GM23338 (cell line): ENCODE data around the gene GPHA2. TPM values are rescaled to one million over a fixed set of nuclear protein-coding genes. Genes with fewer than 3 reads are reported as not detected.
A peak's percentile ranks its signal among the peaks of the same experiment; 100 is the strongest.

Experiments used
- ATAC-seq: fragments of 200-7000 bp; cut with Tn5 transposase; 3 replicates; pipeline ENCODE4 v1.9.1; 2020
- DNase-seq: peaks from one replicate; pipeline ENCODE4 v3.0.0-alpha.2; 2015; ENCODE audit warnings: low spot score
- H2AFZ ChIP-seq: fragments of 200-600 bp; sonication (generic); 2 replicates; pipeline ENCODE4 v1.8.0; 2016; ENCODE audit warnings: antibody characterized with exemption, mild to moderate bottlenecking, moderate library complexity
- H3F3A ChIP-seq: fragments of 200-600 bp; sonication (generic); replicated peaks from 2 replicates; pipeline ENCODE4 v1.8.0; 2017; ENCODE audit warnings: antibody characterized with exemption, mixed run types, low read depth
- H3K27ac ChIP-seq: fragments of 200-600 bp; sonication (generic); 2 replicates; pipeline ENCODE4 v1.6.1; 2016; ENCODE audit warnings: low read depth
- H3K27me3 ChIP-seq: fragments of 200-600 bp; sonication (generic); 2 replicates; pipeline ENCODE4 v1.8.0; 2016; ENCODE audit warnings: mild to moderate bottlenecking, mixed run types, moderate library complexity; ENCODE audit not compliant: insufficient read depth
- H3K36me3 ChIP-seq: fragments of 200-600 bp; sonication (generic); 2 replicates; pipeline ENCODE4 v1.8.0; 2016; ENCODE audit warnings: mild to moderate bottlenecking; ENCODE audit not compliant: insufficient read depth
- H3K4me1 ChIP-seq: fragments of 200-600 bp; sonication (generic); 2 replicates; pipeline ENCODE4 v1.8.0; 2016; ENCODE audit warnings: mild to moderate bottlenecking, moderate library complexity; ENCODE audit not compliant: insufficient read depth
- H3K4me2 ChIP-seq: fragments of 200-600 bp; sonication (generic); 2 replicates; pipeline ENCODE4 v1.7.1; 2017; ENCODE audit warnings: mixed run types
- H3K4me3 ChIP-seq: fragments of 200-600 bp; sonication (generic); 2 replicates; pipeline ENCODE4 v1.6.1; 2016; ENCODE audit warnings: mixed run types
- H3K79me2 ChIP-seq: fragments of 200-600 bp; sonication (generic); replicated peaks from 2 replicates; pipeline ENCODE4 v1.8.0; 2017; ENCODE audit warnings: mild to moderate bottlenecking; ENCODE audit not compliant: insufficient read depth
- H3K9me2 ChIP-seq: fragments of 200-600 bp; sonication (generic); 2 replicates; pipeline ENCODE4 v1.8.0; 2017; ENCODE audit not compliant: insufficient read depth
- H4K20me1 ChIP-seq: fragments of 200-600 bp; sonication (generic); replicated peaks from 2 replicates; pipeline ENCODE4 v1.8.0; 2017; ENCODE audit warnings: mild to moderate bottlenecking; ENCODE audit not compliant: insufficient read depth
- H3K27ac Mint-ChIP-seq: 2 replicates; pipeline ENCODE4 v1.8.0; 2020; ENCODE audit warnings: inconsistent platforms, mild to moderate bottlenecking, moderate library complexity, mixed read lengths
- H3K27me3 Mint-ChIP-seq: 3 replicates; pipeline ENCODE4 v1.8.0; 2022; ENCODE audit warnings: low read depth, mild to moderate bottlenecking, moderate library complexity, mixed read lengths, inconsistent platforms; ENCODE audit not compliant: insufficient read depth, poor library complexity
- H3K36me3 Mint-ChIP-seq: 3 replicates; pipeline ENCODE4 v1.8.0; 2021; ENCODE audit warnings: low read depth, mild to moderate bottlenecking, inconsistent platforms, moderate library complexity, mixed read lengths
- H3K4me1 Mint-ChIP-seq: 3 replicates; pipeline ENCODE4 v1.8.0; 2020; ENCODE audit warnings: mild to moderate bottlenecking, inconsistent platforms, mixed read lengths
- H3K4me3 Mint-ChIP-seq: 3 replicates; pipeline ENCODE4 v1.8.0; 2021; ENCODE audit warnings: moderate library complexity, mild to moderate bottlenecking, inconsistent platforms, mixed read lengths
- H3K9me3 Mint-ChIP-seq: 3 replicates; pipeline ENCODE4 v1.8.0; 2020; ENCODE audit warnings: moderate library complexity, mild to moderate bottlenecking, inconsistent platforms, mixed read lengths
- CREB1 ChIP-seq: fragments of 250-450 bp; sonication (Bioruptor Pico); IDR thresholded peaks from 2 replicates; pipeline ENCODE4 v1.5.0; 2020; ENCODE audit warnings: low read depth, mild to moderate bottlenecking, moderate library complexity
- EZH2 ChIP-seq: fragments of 200-600 bp; sonication (generic); IDR thresholded peaks from one replicate; pipeline ENCODE4 v1.8.0; 2017; ENCODE audit warnings: antibody characterized with exemption, mild to moderate bottlenecking, low read depth; ENCODE audit not compliant: unreplicated experiment
- EZH2phosphoT487 ChIP-seq: fragments of 200-600 bp; sonication (generic); IDR thresholded peaks from one replicate; pipeline ENCODE4 v1.8.1; 2018; ENCODE audit warnings: antibody characterized with exemption; ENCODE audit not compliant: unreplicated experiment
- JUNB ChIP-seq: IDR thresholded peaks from one replicate; pipeline ENCODE4 v1.6.1; 2016; ENCODE audit warnings: antibody characterized with exemption; ENCODE audit not compliant: unreplicated experiment
- NANOG ChIP-seq: IDR thresholded peaks from 2 replicates; pipeline ENCODE4 v1.6.1; 2016; ENCODE audit warnings: antibody characterized with exemption, borderline replicate concordance
- POLR2AphosphoS5 ChIP-seq: IDR thresholded peaks from 2 replicates; pipeline ENCODE4 v1.6.1; 2016; ENCODE audit warnings: antibody characterized with exemption, low read depth
- STAT1 ChIP-seq: IDR thresholded peaks from one replicate; pipeline ENCODE4 v1.6.1; 2016; ENCODE audit warnings: antibody characterized with exemption; ENCODE audit not compliant: unreplicated experiment
- ZNF114 ChIP-seq: fragments of 250-450 bp; sonication (Bioruptor Pico); IDR thresholded peaks from 2 replicates; pipeline ENCODE4 v1.5.0; 2020; ENCODE audit warnings: mild to moderate bottlenecking, moderate library complexity
- ZNF331 ChIP-seq: fragments of 250-450 bp; sonication (Bioruptor Pico); IDR thresholded peaks from 2 replicates; pipeline ENCODE4 v1.5.0; 2020; ENCODE audit warnings: low read depth, mild to moderate bottlenecking, moderate library complexity
- polyA plus RNA-seq: library from polyadenylated mRNA; unstranded; fragments of >200 nt; fragmentation: Nextera tagmentation; extraction: Ambion mirVana; gene quantifications from 2 replicates; pipeline ENCODE4 v1.2.1, GENCODE V29; 2016
- total RNA-seq: library from RNA; depleted of rRNA; stranded (reverse); fragments of >200 nt; shearing (Covaris generic); gene quantifications from 2 replicates; pipeline ENCODE4 v1.2.3, GENCODE V29; 2014
- TF ChIP-seq, protein P1 (sequence below): fragments of 250-450 bp; sonication (Bioruptor Pico); IDR thresholded peaks from 2 replicates; pipeline ENCODE4 v1.5.0; 2020; ENCODE audit warnings: mild to moderate bottlenecking, moderate library complexity
- TF ChIP-seq, protein P2 (sequence below): IDR thresholded peaks from 2 replicates; pipeline ENCODE4 v1.6.1; 2016; ENCODE audit warnings: antibody characterized with exemption
- TF ChIP-seq, protein P3 (sequence below), 2 experiments: fragments of 200-600 bp in 1 of 2; sonication (generic) in 1 of 2; conservative IDR thresholded peaks; 2 replicates each; pipeline versions ENCODE4 v1.5.1 to v1.6.1; 2016 to 2017; ENCODE audit warnings: antibody characterized with exemption in 2 of 2, low read depth in 2 of 2, mild to moderate bottlenecking in 2 of 2, moderate library complexity in 1 of 2
- TF ChIP-seq, protein P4 (sequence below): IDR thresholded peaks from one replicate; pipeline ENCODE4 v1.6.1; 2018; ENCODE audit warnings: antibody characterized with exemption; ENCODE audit not compliant: unreplicated experiment

The GPHA2 gene
- total and polyA plus RNA-seq, 2 experiments from 2014 or later: 0.83 to 1.8 TPM

DNA sequence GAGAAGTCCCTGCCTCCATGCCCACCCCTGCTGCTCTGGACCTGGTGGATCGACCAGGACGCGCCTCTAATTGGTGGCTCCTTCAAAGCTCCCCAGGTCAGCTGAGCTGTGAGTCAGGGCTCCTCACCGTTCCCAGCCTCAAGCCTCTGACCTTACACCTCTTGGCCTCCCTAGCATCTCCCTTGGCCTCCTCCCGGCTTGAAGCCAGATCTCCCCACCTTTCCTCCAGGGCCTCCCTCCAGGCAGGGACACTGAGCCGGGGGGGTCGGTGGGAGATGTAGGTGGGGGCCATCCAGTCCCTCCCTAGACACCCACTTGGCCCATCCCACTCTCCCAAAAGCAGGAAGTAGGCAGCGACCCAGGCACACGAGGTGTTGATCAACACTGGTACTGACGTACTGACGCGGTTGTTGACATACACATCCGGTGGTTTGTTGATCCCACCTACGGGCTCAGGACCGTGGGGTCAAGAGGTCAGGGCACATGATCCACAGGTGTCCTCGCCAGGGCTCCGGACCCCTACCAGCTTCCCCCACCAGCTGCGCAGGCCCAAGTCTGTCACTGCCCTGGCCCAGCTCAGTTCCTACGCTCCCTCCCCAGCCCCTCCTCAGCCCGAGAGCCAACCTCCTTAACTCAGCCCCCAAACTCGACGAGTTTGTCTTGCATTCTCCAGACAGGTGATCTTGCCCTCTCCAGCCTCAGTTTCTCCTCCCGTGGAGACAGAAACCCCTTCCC, 19.5 kb downstream of the GPHA2 start:
- peaks cover 6% of the 10 kb centered on the region for H3K36me3 Mint-ChIP-seq
- peaks cover 17% of the 10 kb centered on the region for H3K4me1 Mint-ChIP-seq
- Histone ChIP-seq H3K9me2 (no peaks in the 10 kb centered on the region), H3F3A (no peaks in the 10 kb centered on the region), H3K27me3 (no peaks in the 10 kb centered on the region), H3K36me3 (no peaks in the 10 kb centered on the region), H4K20me1 (no peaks in the 10 kb centered on the region), H3K4me1 (peaks cover 8% of the 10 kb centered on the region), H3K4me2 (peak overlapping the region; percentile 84), H3K4me3 (peak overlapping the region; percentile 70), H3K79me2 (no peaks in the 10 kb centered on the region; the same call in 1 of the 2 replicates), H2AFZ (peak overlapping the region; percentile 1; the same call in 1 of the 2 replicates), H3K27ac (no peak overlapping the region)
- no peak for TF ChIP-seq ZNF114
- TF ChIP-seq, protein P1, sequence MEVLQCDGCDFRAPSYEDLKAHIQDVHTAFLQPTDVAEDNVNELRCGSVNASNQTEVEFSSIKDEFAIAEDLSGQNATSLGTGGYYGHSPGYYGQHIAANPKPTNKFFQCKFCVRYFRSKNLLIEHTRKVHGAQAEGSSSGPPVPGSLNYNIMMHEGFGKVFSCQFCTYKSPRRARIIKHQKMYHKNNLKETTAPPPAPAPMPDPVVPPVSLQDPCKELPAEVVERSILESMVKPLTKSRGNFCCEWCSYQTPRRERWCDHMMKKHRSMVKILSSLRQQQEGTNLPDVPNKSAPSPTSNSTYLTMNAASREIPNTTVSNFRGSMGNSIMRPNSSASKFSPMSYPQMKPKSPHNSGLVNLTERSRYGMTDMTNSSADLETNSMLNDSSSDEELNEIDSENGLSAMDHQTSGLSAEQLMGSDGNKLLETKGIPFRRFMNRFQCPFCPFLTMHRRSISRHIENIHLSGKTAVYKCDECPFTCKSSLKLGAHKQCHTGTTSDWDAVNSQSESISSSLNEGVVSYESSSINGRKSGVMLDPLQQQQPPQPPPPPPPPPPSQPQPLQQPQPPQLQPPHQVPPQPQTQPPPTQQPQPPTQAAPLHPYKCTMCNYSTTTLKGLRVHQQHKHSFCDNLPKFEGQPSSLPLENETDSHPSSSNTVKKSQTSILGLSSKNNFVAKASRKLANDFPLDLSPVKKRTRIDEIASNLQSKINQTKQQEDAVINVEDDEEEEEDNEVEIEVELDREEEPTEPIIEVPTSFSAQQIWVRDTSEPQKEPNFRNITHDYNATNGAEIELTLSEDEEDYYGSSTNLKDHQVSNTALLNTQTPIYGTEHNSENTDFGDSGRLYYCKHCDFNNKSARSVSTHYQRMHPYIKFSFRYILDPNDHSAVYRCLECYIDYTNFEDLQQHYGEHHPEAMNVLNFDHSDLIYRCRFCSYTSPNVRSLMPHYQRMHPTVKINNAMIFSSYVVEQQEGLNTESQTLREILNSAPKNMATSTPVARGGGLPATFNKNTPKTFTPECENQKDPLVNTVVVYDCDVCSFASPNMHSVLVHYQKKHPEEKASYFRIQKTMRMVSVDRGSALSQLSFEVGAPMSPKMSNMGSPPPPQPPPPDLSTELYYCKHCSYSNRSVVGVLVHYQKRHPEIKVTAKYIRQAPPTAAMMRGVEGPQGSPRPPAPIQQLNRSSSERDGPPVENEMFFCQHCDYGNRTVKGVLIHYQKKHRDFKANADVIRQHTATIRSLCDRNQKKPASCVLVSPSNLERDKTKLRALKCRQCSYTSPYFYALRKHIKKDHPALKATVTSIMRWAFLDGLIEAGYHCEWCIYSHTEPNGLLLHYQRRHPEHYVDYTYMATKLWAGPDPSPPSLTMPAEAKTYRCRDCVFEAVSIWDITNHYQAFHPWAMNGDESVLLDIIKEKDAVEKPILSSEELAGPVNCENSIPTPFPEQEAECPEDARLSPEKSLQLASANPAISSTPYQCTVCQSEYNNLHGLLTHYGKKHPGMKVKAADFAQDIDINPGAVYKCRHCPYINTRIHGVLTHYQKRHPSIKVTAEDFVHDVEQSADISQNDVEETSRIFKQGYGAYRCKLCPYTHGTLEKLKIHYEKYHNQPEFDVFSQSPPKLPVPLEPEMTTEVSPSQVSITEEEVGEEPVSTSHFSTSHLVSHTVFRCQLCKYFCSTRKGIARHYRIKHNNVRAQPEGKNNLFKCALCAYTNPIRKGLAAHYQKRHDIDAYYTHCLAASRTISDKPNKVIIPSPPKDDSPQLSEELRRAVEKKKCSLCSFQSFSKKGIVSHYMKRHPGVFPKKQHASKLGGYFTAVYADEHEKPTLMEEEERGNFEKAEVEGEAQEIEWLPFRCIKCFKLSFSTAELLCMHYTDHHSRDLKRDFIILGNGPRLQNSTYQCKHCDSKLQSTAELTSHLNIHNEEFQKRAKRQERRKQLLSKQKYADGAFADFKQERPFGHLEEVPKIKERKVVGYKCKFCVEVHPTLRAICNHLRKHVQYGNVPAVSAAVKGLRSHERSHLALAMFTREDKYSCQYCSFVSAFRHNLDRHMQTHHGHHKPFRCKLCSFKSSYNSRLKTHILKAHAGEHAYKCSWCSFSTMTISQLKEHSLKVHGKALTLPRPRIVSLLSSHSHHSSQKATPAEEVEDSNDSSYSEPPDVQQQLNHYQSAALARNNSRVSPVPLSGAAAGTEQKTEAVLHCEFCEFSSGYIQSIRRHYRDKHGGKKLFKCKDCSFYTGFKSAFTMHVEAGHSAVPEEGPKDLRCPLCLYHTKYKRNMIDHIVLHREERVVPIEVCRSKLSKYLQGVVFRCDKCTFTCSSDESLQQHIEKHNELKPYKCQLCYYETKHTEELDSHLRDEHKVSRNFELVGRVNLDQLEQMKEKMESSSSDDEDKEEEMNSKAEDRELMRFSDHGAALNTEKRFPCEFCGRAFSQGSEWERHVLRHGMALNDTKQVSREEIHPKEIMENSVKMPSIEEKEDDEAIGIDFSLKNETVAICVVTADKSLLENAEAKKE (CRISPR knock-in tag): no peak
- no peak for TF ChIP-seq STAT1
- no peak for TF ChIP-seq EZH2phosphoT487
- TF ChIP-seq, protein P2, sequence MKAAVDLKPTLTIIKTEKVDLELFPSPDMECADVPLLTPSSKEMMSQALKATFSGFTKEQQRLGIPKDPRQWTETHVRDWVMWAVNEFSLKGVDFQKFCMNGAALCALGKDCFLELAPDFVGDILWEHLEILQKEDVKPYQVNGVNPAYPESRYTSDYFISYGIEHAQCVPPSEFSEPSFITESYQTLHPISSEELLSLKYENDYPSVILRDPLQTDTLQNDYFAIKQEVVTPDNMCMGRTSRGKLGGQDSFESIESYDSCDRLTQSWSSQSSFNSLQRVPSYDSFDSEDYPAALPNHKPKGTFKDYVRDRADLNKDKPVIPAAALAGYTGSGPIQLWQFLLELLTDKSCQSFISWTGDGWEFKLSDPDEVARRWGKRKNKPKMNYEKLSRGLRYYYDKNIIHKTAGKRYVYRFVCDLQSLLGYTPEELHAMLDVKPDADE: no peak
- TF ChIP-seq NANOG: no peak
- no peak for TF ChIP-seq EZH2
- TF ChIP-seq, protein P3, sequence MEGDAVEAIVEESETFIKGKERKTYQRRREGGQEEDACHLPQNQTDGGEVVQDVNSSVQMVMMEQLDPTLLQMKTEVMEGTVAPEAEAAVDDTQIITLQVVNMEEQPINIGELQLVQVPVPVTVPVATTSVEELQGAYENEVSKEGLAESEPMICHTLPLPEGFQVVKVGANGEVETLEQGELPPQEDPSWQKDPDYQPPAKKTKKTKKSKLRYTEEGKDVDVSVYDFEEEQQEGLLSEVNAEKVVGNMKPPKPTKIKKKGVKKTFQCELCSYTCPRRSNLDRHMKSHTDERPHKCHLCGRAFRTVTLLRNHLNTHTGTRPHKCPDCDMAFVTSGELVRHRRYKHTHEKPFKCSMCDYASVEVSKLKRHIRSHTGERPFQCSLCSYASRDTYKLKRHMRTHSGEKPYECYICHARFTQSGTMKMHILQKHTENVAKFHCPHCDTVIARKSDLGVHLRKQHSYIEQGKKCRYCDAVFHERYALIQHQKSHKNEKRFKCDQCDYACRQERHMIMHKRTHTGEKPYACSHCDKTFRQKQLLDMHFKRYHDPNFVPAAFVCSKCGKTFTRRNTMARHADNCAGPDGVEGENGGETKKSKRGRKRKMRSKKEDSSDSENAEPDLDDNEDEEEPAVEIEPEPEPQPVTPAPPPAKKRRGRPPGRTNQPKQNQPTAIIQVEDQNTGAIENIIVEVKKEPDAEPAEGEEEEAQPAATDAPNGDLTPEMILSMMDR (conservative IDR thresholded peaks at IDR 0.05; ENCODE audit: low read depth in 2 of 2): no peak
- no peak for TF ChIP-seq CREB1 (CRISPR knock-in tag)
- no peak for TF ChIP-seq JUNB
- TF ChIP-seq, protein P4, sequence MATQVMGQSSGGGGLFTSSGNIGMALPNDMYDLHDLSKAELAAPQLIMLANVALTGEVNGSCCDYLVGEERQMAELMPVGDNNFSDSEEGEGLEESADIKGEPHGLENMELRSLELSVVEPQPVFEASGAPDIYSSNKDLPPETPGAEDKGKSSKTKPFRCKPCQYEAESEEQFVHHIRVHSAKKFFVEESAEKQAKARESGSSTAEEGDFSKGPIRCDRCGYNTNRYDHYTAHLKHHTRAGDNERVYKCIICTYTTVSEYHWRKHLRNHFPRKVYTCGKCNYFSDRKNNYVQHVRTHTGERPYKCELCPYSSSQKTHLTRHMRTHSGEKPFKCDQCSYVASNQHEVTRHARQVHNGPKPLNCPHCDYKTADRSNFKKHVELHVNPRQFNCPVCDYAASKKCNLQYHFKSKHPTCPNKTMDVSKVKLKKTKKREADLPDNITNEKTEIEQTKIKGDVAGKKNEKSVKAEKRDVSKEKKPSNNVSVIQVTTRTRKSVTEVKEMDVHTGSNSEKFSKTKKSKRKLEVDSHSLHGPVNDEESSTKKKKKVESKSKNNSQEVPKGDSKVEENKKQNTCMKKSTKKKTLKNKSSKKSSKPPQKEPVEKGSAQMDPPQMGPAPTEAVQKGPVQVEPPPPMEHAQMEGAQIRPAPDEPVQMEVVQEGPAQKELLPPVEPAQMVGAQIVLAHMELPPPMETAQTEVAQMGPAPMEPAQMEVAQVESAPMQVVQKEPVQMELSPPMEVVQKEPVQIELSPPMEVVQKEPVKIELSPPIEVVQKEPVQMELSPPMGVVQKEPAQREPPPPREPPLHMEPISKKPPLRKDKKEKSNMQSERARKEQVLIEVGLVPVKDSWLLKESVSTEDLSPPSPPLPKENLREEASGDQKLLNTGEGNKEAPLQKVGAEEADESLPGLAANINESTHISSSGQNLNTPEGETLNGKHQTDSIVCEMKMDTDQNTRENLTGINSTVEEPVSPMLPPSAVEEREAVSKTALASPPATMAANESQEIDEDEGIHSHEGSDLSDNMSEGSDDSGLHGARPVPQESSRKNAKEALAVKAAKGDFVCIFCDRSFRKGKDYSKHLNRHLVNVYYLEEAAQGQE: no peak
- TF ChIP-seq POLR2AphosphoS5: no peak
- TF ChIP-seq ZNF331 (CRISPR knock-in tag): no peak
- DNase-seq (peak; percentile 62), ATAC-seq (peak; percentile 21)
- peak overlapping the region; percentile 91 for H3K4me3 Mint-ChIP-seq
- peaks cover 7% of the 10 kb centered on the region for H3K27me3 Mint-ChIP-seq
- peak overlapping the region; percentile 92 for H3K27ac Mint-ChIP-seq
- H3K9me3 Mint-ChIP-seq: no peaks in the 10 kb centered on the region
